ENCODE results near the gene ERAP2. TPM values are rescaled to one million over a fixed set of nuclear protein-coding genes. Genes with fewer than 3 reads are reported as not detected.

The ERAP2 gene
- total RNA-seq, 4 donors from 2014 or later = 5.7 to 20.9 (median 13.7) TPM

- H3K4me3 ChIP-seq = no peak overlapping the region
- intact Hi-C loops (cut with DNase I) = no loop called here
- H3K36me3 ChIP-seq = peaks cover 0 to 69% (median 0%) of the 10 kb centered on the region in 3 donors
- TF ChIP-seq CTCF (IDR thresholded peaks at IDR 0.05) = no peak
- no peak for TF ChIP-seq POLR2A (IDR thresholded peaks at IDR 0.05)
- no peaks in the 10 kb centered on the region for H3K9me3 ChIP-seq
- peaks cover 0 to 51% (median 18%) of the 10 kb centered on the region in 3 donors for H3K4me1 ChIP-seq
- H3K27ac ChIP-seq = no peak overlapping the region
- no peaks in the 10 kb centered on the region for H3K27me3 ChIP-seq
- WGBS, 2 donors = 87 to 95% methylated on average over 3 of the region's 3 CpGs
- no peak for DNase-seq
Observed at GRCh38 chr5:96883871-96884270, 7.6 kb downstream of the ERAP2 start.

- intact Hi-C loops (cut with DNase I) = no loop called here
- Histone ChIP-seq H3K27ac (peak overlapping the region in 1 of 4 donors; percentile 43), H3K27me3 (no peaks in the 10 kb centered on the region), H3K36me3 (peaks cover 0 to 76% (median 0%) of the 10 kb centered on the region in 3 donors), H3K4me3 (no peak overlapping the region), H3K9me3 (no peaks in the 10 kb centered on the region), H3K4me1 (peaks cover 0 to 42% (median 18%) of the 10 kb centered on the region in 3 donors)
- TF ChIP-seq CTCF (IDR thresholded peaks at IDR 0.05) (no peak), POLR2A (IDR thresholded peaks at IDR 0.05) (no peak)
- WGBS, 2 donors = 76 to 87% methylated on average over 7 of the region's 7 CpGs
- DNase-seq = no peak
Observed at GRCh38 chr5:96884995-96885394, 8.7 kb downstream of the ERAP2 start.

GRCh38 chr5:96885518-96886338 lies 9.4 kb downstream of the ERAP2 start:
- no peak for DNase-seq
- peaks cover 0 to 34% (median 18%) of the 10 kb centered on the region in 3 donors for H3K4me1 ChIP-seq
- H3K9me3 ChIP-seq = no peaks in the 10 kb centered on the region
- 55 to 70% methylated on average over 5 of the region's 5 CpGs for WGBS, 2 donors
- H3K27me3 ChIP-seq = no peaks in the 10 kb centered on the region
- H3K36me3 ChIP-seq = peaks cover 0 to 77% (median 0%) of the 10 kb centered on the region in 3 donors
- H3K4me3 ChIP-seq = no peak overlapping the region
- no peak for TF ChIP-seq CTCF (IDR thresholded peaks at IDR 0.05)
- TF ChIP-seq POLR2A (IDR thresholded peaks at IDR 0.05) = no peak
- H3K27ac ChIP-seq = peak overlapping the region in 2 of 4 donors; percentile 11 to 27
- intact Hi-C loops (cut with DNase I) = no loop called here

- no peaks in the 10 kb centered on the region for H3K27me3 ChIP-seq
- TF ChIP-seq CTCF (IDR thresholded peaks at IDR 0.05) (no peak), POLR2A (IDR thresholded peaks at IDR 0.05) (no peak)
- H3K4me3 ChIP-seq = no peak overlapping the region
- no peaks in the 10 kb centered on the region for H3K9me3 ChIP-seq
- no peak for DNase-seq
- intact Hi-C loops (cut with DNase I) = no loop called here
- H3K4me1 ChIP-seq = no peaks in the 10 kb centered on the region
- no peak overlapping the region for H3K27ac ChIP-seq
- WGBS, 2 donors = 78 to 81% methylated on average over 4 of the region's 4 CpGs
- peaks cover 0 to 93% (median 0%) of the 10 kb centered on the region in 3 donors for H3K36me3 ChIP-seq
Observed at GRCh38 chr5:96893342-96893741, 17.0 kb downstream of the ERAP2 start.

- Histone ChIP-seq H3K27me3 (no peaks in the 10 kb centered on the region), H3K9me3 (no peaks in the 10 kb centered on the region), H3K4me1 (no peaks in the 10 kb centered on the region), H3K36me3 (peaks cover 0 to 94% (median 7%) of the 10 kb centered on the region in 3 donors), H3K27ac (peak overlapping the region in 1 of 4 donors; percentile 10), H3K4me3 (no peak overlapping the region)
- no peak for TF ChIP-seq CTCF (IDR thresholded peaks at IDR 0.05)
- TF ChIP-seq POLR2A (IDR thresholded peaks at IDR 0.05) = no peak
- no peak for DNase-seq
- 39 to 60% methylated on average over 4 of the region's 4 CpGs for WGBS, 2 donors
- intact Hi-C loops (cut with DNase I) = no loop called here
Observed at GRCh38 chr5:96896276-96896675, 20.0 kb downstream of the ERAP2 start.

All from esophagus squamous epithelium (tissue), 5 donors.